Neural cell (in vitro differentiated cells): Measurements from ENCODE around the gene EXTL1. TPM values are rescaled to one million over a fixed set of nuclear protein-coding genes. Genes with fewer than 3 reads are reported as not detected.

Source experiments
- H2AFZ ChIP-seq: fragments of 200-600, 300-800 bp; sonication (generic), shearing (Covaris generic); 2 replicates; pipeline ENCODE4 v1.6.0; 2014; ENCODE audit warnings: low read depth, mild to moderate bottlenecking, antibody characterized with exemption, low read length, moderate library complexity
- H3F3A ChIP-seq: fragments of 200-600 bp; shearing (Covaris generic); 2 replicates; pipeline ENCODE4 v1.6.1; 2016; ENCODE audit warnings: mild to moderate bottlenecking, moderate library complexity, mixed read lengths, antibody characterized with exemption, low read length; ENCODE audit not compliant: insufficient read depth, poor library complexity, severe bottlenecking
- H3K27ac ChIP-seq: fragments of 200-600, 300-800 bp; sonication (generic), shearing (Covaris generic); 2 replicates; pipeline ENCODE4 v1.5.1; 2014; ENCODE audit warnings: mild to moderate bottlenecking, low read length, moderate library complexity
- H3K27me3 ChIP-seq: fragments of 300-800, 200-600 bp; sonication (generic), shearing (Covaris generic); 2 replicates; pipeline ENCODE4 v1.6.0; 2014; ENCODE audit warnings: mild to moderate bottlenecking, low read depth, low read length, moderate library complexity; ENCODE audit not compliant: insufficient read depth
- H3K36me3 ChIP-seq: fragments of 300-800, 200-600 bp; sonication (generic), shearing (Covaris generic); 2 replicates; pipeline ENCODE4 v1.5.1; 2014; ENCODE audit warnings: mild to moderate bottlenecking, antibody characterized with exemption, low read length, moderate library complexity; ENCODE audit not compliant: insufficient read depth
- H3K4me2 ChIP-seq: fragments of 300-800, 200-600 bp; sonication (generic), shearing (Covaris generic); 2 replicates; pipeline ENCODE4 v1.6.0; 2014; ENCODE audit warnings: mild to moderate bottlenecking, low read length
- H3K4me3 ChIP-seq: fragments of 300-800, 200-600 bp; sonication (generic), shearing (Covaris generic); 2 replicates; pipeline ENCODE4 v1.5.1; 2014; ENCODE audit warnings: mild to moderate bottlenecking, low read length, moderate library complexity
- H3K79me2 ChIP-seq: fragments of 200-600 bp; shearing (Covaris generic); replicated peaks from 2 replicates; pipeline ENCODE4 v1.6.0; 2014; ENCODE audit warnings: mild to moderate bottlenecking, low read length, moderate library complexity; ENCODE audit not compliant: insufficient read depth
- H3K9ac ChIP-seq: fragments of 300-800, 200-600 bp; sonication (generic), shearing (Covaris generic); 2 replicates; pipeline ENCODE4 v1.6.1; 2016; ENCODE audit warnings: mild to moderate bottlenecking, low read length, mixed read lengths
- H3K9me2 ChIP-seq: fragments of 200-600 bp; shearing (Covaris generic); 2 replicates; pipeline ENCODE4 v1.6.1; 2016; ENCODE audit warnings: mild to moderate bottlenecking, low read length, mixed read lengths; ENCODE audit not compliant: insufficient read depth
- H3K9me3 ChIP-seq: fragments of 200-600, 300-800 bp; sonication (generic), shearing (Covaris generic); 2 replicates; pipeline ENCODE4 v1.6.1; 2016; ENCODE audit warnings: mild to moderate bottlenecking, mixed run types, low read length, moderate library complexity, mixed read lengths
- H4K20me1 ChIP-seq: fragments of 200-600 bp; shearing (Covaris generic); 2 replicates; pipeline ENCODE4 v1.6.1; 2016; ENCODE audit warnings: mild to moderate bottlenecking, mixed run types; ENCODE audit not compliant: insufficient read depth
- CTCF ChIP-seq: fragments of 450-650 bp; IDR thresholded peaks from 2 replicates; pipeline ENCODE4 v1.5.1; 2014; ENCODE audit warnings: antibody characterized with exemption, mild to moderate bottlenecking, moderate library complexity; ENCODE audit not compliant: poor library complexity, severe bottlenecking
- EP300 ChIP-seq: fragments of 450-650 bp; conservative IDR thresholded peaks from 2 replicates; pipeline ENCODE4 v1.6.1; 2014; ENCODE audit warnings: antibody characterized with exemption, mild to moderate bottlenecking, moderate library complexity; ENCODE audit not compliant: poor library complexity, severe bottlenecking
- EZH2 ChIP-seq: fragments of 200-600, 300-800 bp; shearing (Covaris generic), sonication (generic); IDR thresholded peaks from 2 replicates; pipeline ENCODE4 v1.6.1; 2014; ENCODE audit warnings: antibody characterized with exemption, low read length, borderline replicate concordance, mild to moderate bottlenecking; ENCODE audit not compliant: insufficient read depth, poor library complexity, severe bottlenecking
- MXI1 ChIP-seq: fragments of 450-650 bp; conservative IDR thresholded peaks from 2 replicates; pipeline ENCODE4 v1.6.1; 2014; ENCODE audit warnings: antibody characterized with exemption, mild to moderate bottlenecking; ENCODE audit not compliant: poor library complexity, severe bottlenecking
- POLR2AphosphoS5 ChIP-seq: IDR thresholded peaks from 2 replicates; pipeline ENCODE4 v1.6.1; 2012
- RAD21 ChIP-seq: fragments of 450-650 bp; conservative IDR thresholded peaks from 2 replicates; pipeline ENCODE4 v1.6.1; 2014; ENCODE audit warnings: antibody characterized with exemption, mild to moderate bottlenecking, moderate library complexity
- SMC3 ChIP-seq: fragments of 450-650 bp; conservative IDR thresholded peaks from 2 replicates; pipeline ENCODE4 v1.6.1; 2014; ENCODE audit warnings: antibody characterized with exemption, mild to moderate bottlenecking, moderate library complexity; ENCODE audit not compliant: poor library complexity
- TAF1 ChIP-seq: IDR thresholded peaks from 2 replicates; pipeline ENCODE4 v1.6.1; 2012; ENCODE audit warnings: low read depth
- polyA plus RNA-seq: library from polyadenylated mRNA; depleted of rRNA; stranded (reverse); fragments of >200 nt; gene quantifications from 2 replicates; pipeline ENCODE4 v1.2.3, GENCODE V29; 2014
- TF ChIP-seq, protein P1 (sequence below): IDR thresholded peaks from 2 replicates; pipeline ENCODE4 v1.6.1; 2012; ENCODE audit warnings: borderline replicate concordance

Gene EXTL1
- polyA plus RNA-seq, 1 donor from 2014 or later, result 2.7 TPM

DNA sequence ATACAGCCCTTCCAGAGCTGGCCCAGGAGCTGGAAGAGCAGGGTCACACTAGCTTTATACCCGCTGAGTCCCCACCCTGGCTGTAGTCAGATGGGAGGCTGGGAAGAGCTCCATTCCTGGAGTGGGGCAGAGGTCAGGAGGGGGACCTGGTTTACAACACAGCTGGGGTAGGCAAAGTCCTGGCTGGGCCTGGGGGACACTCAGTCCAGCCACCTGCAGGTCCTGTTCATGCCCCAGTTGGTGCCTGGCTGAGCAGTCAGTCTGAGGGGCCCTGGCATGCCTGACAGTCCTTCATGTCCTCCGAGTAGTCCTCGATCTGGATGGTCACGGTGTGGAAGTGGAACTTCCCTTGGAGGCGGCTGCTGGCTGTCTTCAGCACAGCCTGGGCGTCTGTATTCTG is 17.3 kb downstream of the EXTL1 start:
- TF ChIP-seq MXI1, result no peak
- TF ChIP-seq, protein P1, sequence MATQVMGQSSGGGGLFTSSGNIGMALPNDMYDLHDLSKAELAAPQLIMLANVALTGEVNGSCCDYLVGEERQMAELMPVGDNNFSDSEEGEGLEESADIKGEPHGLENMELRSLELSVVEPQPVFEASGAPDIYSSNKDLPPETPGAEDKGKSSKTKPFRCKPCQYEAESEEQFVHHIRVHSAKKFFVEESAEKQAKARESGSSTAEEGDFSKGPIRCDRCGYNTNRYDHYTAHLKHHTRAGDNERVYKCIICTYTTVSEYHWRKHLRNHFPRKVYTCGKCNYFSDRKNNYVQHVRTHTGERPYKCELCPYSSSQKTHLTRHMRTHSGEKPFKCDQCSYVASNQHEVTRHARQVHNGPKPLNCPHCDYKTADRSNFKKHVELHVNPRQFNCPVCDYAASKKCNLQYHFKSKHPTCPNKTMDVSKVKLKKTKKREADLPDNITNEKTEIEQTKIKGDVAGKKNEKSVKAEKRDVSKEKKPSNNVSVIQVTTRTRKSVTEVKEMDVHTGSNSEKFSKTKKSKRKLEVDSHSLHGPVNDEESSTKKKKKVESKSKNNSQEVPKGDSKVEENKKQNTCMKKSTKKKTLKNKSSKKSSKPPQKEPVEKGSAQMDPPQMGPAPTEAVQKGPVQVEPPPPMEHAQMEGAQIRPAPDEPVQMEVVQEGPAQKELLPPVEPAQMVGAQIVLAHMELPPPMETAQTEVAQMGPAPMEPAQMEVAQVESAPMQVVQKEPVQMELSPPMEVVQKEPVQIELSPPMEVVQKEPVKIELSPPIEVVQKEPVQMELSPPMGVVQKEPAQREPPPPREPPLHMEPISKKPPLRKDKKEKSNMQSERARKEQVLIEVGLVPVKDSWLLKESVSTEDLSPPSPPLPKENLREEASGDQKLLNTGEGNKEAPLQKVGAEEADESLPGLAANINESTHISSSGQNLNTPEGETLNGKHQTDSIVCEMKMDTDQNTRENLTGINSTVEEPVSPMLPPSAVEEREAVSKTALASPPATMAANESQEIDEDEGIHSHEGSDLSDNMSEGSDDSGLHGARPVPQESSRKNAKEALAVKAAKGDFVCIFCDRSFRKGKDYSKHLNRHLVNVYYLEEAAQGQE, result no peak
- no peak for TF ChIP-seq EZH2
- TF ChIP-seq EP300, result no peak
- no peak for TF ChIP-seq TAF1
- no peak for TF ChIP-seq RAD21
- TF ChIP-seq SMC3, result no peak
- no peak for TF ChIP-seq CTCF
- TF ChIP-seq POLR2AphosphoS5, result no peak
- H3K79me2 ChIP-seq, result no peaks in the 10 kb centered on the region
- H3K36me3 ChIP-seq, result no peaks in the 10 kb centered on the region
- no peak overlapping the region for H3K4me2 ChIP-seq
- peaks cover 10% of the 10 kb centered on the region for H3K27me3 ChIP-seq
- H3K9ac ChIP-seq, result no peak overlapping the region
- H3K27ac ChIP-seq, result no peak overlapping the region
- no peaks in the 10 kb centered on the region for H3F3A ChIP-seq
- H2AFZ ChIP-seq, result no peak overlapping the region
- no peaks in the 10 kb centered on the region for H3K9me2 ChIP-seq
- no peaks in the 10 kb centered on the region for H4K20me1 ChIP-seq
- H3K9me3 ChIP-seq, result no peaks in the 10 kb centered on the region
- no peak overlapping the region for H3K4me3 ChIP-seq

GRCh38 chr1:26041401-26041800 is 19.8 kb downstream of the EXTL1 start:
- Histone ChIP-seq H3F3A (no peaks in the 10 kb centered on the region), H2AFZ (no peak overlapping the region), H3K4me2 (no peak overlapping the region), H3K27ac (no peak overlapping the region), H4K20me1 (no peaks in the 10 kb centered on the region), H3K36me3 (no peaks in the 10 kb centered on the region), H3K9me3 (no peaks in the 10 kb centered on the region), H3K9me2 (no peaks in the 10 kb centered on the region), H3K79me2 (no peaks in the 10 kb centered on the region), H3K9ac (no peak overlapping the region), H3K27me3 (peaks cover 35% of the 10 kb centered on the region), H3K4me3 (no peak overlapping the region)
- TF ChIP-seq EZH2 (no peak), POLR2AphosphoS5 (no peak), RAD21 (no peak), MXI1 (no peak), EP300 (no peak), CTCF (no peak), SMC3 (no peak), TAF1 (no peak)
- TF ChIP-seq, protein P1, result no peak
